ENCODE measurements around the gene BCL2L12.

The BCL2L12 gene

DNA sequence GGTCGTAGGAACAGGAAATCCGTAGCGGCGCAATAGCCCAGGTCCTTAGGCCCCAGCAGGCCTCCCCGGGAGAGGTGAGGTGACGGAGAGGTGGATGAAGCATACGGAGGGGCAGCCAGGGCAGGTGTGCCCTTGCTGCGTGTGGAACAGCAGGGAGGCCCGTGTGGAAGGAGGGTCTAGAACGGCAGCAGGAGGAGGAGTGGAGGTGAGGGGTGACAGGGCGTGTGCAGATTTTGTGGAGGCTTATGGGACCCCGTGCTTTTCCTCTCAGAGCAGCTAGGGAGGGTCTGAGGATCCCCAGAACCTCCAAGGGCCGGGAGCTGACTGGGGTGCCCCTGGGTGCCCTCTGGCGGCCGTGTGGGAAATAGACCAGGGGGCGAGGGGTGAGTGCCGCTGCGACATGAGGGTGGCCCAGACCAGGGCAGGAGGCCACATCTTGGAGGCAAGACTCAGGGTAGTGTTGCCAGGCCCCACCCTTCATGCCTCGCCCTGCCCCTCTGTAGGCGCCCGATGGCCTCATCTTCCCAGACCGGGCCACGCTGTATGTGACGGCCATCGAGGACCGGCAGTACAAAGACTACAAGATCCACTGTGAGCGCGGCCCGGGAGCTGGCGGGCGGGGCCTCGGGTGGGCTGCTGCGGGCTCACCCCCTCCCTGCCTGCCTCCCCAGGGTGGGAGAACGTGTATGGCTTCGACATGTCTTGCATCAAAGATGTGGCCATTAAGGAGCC is 18.7 kb downstream of the BCL2L12 start:
- DNase-seq (ENCODE audit: low spot score) (no peak), FAIRE-seq (no peak)

DNA sequence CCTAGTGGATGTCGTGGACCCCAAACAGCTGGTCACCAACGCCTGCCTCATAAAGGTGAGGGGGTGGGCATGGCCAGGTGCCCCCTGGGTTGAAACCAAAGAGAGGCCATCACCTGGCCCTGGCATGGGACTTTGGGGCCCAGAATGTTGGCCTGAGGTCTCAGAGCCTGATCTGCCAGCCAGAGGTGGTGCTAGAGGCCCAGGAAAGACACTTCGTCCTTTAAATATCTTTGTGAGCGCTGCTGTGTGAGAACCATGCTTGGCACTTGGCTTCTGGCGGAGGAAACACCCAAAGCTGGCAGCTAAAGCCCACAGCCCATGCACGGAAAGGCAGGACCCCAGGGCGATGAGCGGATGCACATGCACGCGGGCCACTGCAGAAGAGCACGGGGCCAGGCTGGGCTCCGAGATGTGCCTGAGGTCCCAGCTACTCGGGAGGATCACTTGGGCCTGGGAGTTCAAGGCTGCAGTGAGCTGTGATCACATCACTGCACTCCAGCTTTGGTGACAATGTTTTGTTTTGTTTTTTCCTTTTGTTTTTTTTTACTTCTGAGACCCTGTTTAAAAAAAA is 19.3 kb downstream of the BCL2L12 start:
- no peak for FAIRE-seq
- DNase-seq (ENCODE audit: low spot score) = no peak

DNA sequence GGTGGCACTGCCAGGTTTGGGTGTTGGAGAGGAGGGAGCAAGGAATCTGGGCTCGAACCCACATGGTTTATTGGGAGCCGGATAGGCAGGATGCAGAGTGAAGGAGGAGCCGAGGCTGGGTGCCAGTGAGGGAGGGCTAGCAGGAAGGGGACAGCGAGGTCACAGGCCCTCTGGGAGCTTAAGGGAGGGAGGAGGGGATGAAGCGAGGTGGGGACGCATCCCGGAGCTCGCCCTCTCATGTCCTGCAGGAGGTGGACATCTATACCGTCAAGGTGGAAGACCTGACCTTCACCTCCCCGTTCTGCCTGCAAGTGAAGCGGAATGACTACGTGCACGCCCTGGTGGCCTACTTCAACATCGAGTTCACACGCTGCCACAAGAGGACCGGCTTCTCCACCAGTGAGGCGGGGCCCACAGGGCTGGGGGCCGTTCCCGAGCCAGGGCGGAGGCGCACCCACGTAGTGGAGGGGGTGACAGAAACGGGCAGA is 20.2 kb downstream of the BCL2L12 start:
- DNase-seq (ENCODE audit: low spot score) (no peak), FAIRE-seq (no peak)

DNA sequence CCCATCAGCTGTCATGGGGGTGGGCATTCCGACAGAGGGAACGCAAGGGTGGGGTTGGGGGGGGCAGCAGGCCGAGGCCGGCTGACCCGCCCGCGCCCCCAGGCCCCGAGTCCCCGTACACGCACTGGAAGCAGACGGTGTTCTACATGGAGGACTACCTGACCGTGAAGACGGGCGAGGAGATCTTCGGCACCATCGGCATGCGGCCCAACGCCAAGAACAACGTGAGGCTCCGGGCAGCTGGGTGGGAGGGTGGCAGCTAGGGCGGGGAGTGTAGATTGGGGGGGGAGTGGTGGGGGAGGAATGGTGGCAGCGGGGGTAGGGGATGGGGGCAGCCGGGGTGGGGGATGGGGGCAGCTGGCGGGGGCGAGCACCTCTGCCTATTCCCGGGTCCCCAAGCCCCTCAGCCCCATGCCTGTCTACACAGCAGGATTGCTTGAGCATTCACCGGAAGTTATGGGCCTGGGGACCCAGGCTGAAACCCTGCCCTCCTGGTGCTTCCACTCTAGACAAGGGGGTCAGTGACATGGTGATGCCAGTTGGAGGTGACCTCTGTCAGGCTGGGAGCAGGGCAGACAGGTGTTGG is 20.9 kb downstream of the BCL2L12 start:
- no peak for DNase-seq (ENCODE audit: low spot score)
- FAIRE-seq = no peak

DNA sequence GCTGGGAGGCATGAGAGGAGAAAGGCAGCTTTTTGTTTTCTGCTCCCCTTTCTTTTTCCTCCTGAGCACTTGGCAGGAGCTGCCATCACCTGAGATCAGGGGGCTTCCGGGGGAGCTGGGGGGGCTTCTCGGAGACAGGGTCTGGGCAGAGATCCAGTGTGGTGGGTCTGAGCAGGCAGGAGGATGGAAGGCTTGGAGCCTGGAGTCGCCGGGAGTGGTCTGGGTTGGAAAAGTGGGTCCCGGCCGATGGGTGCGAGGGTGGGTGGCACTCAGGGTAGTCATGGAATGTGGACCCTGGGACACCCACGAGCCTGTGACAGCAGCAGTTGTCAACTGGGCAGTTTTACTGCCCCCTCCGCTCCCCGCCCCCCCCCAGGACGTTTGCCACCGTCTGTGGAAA is 21.4 kb downstream of the BCL2L12 start:
- no peak for FAIRE-seq
- no peak for DNase-seq (ENCODE audit: low spot score)

DNA sequence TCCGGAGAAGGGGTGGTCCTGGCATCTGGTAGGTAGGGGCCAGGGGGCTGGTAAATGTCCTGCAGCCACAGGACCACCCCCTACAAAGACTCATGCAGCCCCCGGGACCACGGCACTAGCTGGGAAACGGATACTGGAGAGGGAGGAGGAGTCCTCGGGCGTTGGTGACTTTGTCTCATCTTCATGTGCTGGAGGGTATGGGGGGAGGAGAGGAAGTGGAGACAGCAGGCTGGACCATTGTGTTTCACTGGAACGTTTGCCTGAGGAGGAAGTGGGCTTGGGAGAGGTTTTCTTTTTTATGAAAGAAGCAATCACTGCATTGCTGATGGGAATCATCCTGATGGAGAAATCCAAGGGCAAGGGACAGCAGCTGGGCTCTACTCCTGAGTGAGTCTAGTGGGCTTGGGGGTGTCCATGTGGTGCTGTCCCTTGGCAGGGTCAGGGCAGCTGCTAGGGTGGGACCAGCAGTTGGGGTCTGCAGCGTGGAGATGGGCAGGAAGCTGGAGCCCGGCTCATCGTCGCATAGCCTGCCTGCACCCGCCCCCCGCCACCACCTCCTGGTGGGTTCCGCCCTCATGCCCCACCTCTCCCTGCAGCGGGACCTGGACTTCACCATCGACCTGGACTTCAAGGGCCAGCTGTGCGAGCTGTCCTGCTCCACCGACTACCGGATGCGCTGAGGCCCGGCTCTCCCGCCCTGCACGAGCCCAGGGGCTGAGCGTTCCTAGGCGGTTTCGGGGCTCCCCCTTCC is 22.0 kb downstream of the BCL2L12 start:
- no peak for DNase-seq (ENCODE audit: low spot score)
- FAIRE-seq = no peak

DNA sequence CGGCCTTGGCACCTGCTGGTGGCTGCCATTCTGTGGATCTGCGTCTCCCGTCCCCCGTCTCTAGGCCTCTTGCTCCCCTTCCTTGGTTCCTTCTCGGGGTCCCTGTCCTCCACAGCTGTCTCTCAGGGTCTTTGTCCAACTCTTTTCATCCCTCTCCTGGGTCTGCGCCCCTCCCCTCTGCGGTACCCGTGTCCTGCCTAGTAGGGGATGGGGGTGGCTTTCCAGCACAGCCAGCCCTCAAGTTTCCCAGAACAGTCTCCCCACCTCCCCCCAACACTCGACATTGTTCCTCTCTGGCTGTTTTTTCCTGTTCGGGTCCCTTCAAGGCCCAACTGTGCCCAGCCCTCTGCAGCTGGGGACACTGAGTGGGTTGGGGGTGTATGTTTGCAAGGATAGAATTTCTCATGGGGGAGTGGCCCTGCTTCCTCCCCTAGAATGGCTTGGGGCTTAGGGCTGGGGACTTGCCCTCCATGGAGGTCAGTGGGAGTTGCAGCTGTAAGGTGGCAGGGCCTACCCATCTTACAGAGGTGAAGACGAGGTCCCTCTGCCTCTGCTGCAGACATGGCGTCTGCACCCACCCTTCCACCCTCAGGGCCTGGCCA is 22.9 kb downstream of the BCL2L12 start:
- FAIRE-seq = no peak
- no peak for DNase-seq (ENCODE audit: low spot score)

DNA sequence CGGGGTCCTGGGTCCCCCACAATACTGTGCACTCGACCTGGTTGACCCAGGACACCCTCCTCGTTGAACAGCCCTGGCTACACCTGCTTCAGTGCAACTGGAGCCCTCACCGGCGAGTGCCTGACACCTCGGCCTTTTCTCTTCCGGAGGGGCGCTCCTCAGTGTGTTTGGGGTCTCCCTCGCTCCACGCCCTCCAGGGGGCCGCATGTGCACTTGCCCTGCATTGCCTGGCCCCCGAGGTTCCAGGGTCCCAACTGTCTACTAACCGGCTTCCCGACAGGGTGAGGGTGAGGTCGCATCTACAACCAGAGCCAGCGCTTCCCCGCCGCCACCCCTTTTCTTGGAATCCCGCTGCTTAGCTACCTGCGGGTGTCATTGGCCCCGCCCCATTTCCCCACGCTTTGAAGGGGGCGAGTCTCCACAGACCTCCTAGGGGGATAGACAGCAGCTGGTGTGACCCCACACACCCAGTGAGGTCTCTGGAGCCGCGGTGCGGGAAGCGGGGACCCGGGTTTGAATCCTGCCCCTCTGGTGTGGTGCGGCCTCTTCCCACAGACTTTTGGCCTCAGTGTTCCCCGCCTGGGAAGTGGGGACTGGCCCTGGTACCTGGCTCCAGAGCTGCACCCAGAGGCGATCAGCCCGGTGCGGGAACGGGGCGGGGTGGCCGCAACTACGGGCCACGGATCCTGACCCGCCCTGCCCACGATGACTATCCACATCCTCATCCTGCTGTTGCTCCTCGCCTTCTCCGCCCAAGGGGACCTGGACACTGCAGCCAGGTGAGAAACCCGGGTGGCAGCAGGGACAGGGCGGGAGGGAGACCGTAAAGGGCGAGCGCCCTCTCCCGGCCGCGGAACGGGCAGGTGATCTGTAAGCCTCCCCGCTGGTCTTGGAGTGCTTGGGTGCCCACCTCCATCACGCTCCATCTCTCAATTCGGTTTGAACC is 23.7 kb downstream of the BCL2L12 start, which contains the start of gene ADM5:
ADM5 (plus strand) TSS at position 462 of the 946 bp plus-strand sequence; CDS start at position 706, 244 bp downstream.
- FAIRE-seq (no peak), DNase-seq (ENCODE audit: low spot score) (no peak)

DNA sequence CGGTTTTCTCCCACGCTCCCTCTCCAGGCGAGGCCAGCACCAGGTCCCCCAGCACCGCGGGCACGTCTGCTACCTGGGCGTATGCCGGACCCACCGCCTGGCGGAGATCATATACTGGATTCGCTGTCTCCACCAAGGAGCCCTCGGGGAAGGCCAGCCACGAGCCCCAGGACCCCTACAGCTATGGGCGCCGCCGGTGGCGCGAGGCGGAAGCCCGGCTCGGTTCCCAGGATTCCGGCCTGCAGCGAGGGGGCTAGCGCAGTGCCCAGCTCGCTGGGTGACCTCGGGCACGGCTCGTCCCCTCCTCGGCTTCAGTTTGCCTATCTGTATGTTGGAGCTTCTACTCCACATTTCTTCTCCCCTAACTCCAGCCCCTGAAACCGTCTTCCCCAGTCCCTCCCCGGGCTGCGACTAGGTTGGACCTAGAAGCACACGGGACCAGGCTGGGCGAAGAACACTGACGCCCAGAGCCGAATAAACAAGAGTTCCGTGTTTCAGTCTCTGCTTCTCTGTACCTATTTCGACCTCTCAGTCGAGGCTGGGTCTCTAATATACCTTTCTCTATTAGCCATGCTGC is 24.4 kb downstream of the BCL2L12 start:
- DNase-seq (ENCODE audit: low spot score) = no peak
- no peak for FAIRE-seq

DNA sequence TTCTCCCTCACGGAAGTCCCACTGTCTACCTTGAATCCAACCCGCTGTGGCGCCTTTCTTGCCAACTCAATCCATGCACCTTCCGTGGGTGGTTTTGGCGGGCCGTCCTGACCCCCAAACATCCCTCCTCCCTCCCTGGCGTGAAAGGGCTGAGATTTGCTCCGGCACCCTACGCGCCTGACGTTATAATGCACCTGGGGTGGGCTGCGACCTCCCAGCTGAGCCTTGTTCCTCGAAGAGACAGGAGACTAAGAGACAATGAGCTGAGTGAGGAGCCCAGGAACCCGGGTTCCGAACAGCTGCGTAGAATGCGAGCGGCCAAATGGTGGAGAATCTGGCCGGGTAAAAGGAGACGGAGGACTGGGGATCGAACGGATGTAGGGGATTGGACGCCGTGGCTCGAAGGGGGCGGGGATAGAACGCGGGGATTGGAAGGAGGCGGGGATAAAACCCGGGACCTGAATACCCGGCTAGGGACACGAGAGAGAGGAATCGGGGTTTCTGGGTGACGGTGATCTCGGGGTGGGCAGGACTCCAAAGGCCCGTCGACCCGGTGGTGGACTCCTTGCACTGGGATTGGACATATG is 25.0 kb downstream of the BCL2L12 start, which contains the start of gene CPT1C:
CPT1C (plus strand) TSS at position 461 of the 587 bp plus-strand sequence. CDS start 1,137 bp downstream, outside the sequence.
- FAIRE-seq (no peak), DNase-seq (ENCODE audit: low spot score) (no peak)

DNA sequence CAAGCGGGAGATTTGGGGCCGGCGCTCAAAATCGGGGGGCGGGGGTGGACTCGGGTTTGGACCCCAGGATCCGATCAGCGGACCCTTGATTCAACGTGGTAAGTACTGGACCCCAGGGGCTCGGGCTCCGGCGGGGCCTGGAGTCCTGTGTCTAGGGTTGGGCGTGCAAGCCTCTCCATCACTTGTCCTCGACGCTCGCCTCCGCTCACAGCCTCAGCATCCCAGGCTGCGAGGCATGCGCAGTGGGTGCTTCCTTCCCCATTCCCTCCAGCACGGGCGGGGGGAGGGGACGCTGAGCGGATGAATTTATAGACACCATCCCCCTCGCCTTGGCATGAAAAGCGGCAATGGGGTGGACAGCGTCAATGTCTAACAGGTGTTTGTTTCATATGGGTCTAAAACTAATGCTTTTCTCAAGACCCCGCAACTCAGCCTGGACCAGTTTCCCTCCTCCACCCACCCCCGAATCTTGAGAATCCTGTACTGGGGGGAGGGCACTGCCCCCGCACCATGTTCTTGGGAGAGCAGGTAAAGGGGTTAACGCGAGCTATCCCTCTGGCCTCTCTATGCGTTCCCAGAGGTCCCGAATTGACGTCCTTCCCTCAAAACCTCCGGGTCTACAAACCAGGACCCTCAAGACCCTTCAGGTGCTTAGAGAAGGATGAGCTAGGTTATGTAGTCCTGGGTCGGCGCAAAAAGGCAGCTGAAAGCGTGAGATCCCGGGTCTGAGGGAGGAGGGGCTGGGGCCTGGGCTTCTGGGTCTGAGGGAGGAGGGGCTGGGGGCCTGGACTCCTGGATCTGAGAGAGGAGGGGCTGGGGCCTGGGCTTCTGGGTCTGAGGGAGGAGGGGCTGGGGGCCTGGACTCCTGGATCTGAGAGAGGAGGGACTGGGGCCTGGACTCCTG is 25.8 kb downstream of the BCL2L12 start:
- no peak for DNase-seq (ENCODE audit: low spot score)

DNA sequence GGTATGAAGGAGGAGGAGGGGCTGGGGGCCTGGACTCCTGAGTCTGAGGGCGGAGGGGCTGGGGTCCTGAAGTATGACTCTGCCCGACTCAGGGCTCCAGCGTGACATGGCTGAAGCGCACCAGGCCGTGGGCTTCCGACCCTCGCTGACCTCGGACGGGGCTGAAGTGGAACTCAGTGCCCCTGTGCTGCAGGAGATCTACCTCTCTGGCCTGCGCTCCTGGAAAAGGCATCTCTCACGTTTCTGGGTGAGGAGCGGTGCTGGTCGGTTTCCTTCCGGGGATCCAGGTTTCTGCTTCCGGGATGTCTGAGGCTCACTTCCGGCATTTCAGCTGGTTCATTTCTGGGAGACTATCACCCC is 26.4 kb downstream of the BCL2L12 start:
- no peak for FAIRE-seq

More for the DNA sequence above, 25.8 kb downstream of the BCL2L12 start:
- FAIRE-seq = no peak

DNA sequence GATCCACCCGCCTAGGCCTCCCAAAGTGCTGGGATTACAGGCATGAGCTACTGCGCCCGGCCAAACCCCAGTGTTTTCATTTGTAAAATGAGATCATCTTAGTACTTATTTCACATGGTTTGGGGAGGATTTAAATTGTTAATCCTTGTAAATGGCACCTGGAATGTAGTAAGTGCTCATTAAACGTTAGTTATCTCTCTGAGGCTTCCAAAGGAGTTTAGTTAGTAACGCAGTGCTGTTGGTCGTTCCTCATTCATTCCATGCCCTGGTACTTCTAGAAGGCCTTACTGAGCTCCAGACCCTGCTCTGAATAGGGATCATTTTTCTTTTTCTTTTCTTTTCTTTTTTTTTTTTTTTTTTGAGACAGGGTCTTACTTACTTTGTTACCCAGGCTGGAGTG is 30.4 kb downstream of the BCL2L12 start:
- no peak for FAIRE-seq

More for the DNA sequence above, 26.4 kb downstream of the BCL2L12 start:
- no peak for DNase-seq (ENCODE audit: low spot score)

DNA sequence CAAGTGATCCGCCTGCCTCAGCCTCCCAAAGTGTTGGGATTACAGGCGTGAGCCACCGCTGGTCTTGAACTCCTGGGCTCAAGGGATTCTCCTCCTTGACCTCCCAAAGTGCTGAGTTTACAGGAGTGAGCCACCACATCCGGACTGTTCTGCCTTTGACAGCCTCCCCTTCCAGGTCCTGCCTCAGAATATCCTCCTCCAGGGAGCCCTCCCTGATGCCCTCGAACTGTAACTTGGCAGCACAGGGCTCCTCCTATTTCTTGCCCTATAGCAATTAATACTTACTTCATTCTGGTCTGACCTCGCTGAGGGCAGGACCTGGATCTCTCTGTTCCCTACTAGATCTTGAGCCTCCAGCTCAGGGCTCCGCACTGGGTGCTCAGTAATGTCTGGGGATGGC is 31.1 kb downstream of the BCL2L12 start:
- FAIRE-seq (no peak), DNase-seq (ENCODE audit: low spot score) (no peak)

More for the DNA sequence above, 30.4 kb downstream of the BCL2L12 start:
- no peak for DNase-seq (ENCODE audit: low spot score)

DNA sequence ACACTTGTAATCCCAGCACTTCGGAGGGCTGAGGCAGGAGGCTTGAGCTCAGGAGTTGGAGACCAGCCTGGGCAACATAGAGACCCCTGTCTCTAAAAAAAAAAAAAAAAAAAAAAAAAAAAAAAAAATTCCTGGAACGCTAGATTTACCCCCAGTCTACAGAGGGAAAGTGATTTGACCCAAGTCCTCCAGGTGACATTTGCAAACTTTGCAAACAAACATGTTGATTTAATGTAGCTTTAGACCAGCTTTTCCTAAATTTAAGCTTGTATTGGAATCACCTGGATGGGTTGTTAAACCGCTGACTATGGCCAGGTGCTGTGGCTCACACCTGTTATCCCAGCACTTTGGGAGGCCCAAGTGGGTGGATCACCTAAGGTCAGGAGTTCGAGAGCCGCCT is 33.6 kb downstream of the BCL2L12 start:
- FAIRE-seq = no peak

DNA sequence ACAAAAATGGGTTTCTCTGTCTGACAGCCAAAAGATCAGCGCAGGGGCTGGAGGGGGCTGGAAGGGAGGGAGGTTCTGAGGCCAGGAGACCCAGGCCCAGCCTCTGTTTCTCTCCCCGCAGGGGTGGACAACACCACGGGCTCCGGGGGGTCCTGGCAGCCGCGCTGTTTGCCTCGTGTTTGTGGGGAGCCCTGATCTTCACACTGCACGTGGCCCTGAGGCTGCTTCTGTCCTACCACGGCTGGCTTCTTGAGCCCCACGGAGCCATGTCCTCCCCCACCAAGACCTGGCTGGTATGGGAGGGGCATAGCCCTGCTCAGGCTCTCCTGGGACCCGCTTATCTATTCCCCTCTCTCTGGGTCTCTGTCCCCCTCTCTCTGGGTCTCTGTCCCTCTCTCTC is 34.8 kb downstream of the BCL2L12 start:
- FAIRE-seq (no peak), DNase-seq (ENCODE audit: low spot score) (no peak)

More for the DNA sequence above, 33.6 kb downstream of the BCL2L12 start:
- no peak for DNase-seq (ENCODE audit: low spot score)

DNA sequence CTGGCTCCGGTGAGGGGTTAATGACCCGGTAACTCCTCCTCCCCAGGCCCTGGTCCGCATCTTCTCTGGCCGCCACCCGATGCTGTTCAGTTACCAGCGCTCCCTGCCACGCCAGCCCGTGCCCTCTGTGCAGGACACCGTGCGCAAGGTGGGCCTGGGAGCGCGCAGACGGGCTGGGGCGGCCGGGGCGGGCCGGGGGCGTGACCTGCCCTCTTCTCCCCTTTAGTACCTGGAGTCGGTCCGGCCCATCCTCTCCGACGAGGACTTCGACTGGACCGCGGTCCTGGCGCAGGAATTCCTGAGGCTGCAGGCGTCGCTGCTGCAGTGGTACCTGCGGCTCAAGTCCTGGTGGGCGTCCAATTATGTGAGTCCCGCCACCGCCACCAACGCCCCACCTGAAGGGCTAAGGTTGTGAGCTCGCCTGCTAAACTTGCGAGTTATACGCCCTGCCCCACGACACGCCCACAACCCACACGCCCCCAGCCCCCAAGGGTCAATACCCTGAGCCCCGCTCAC is 35.6 kb downstream of the BCL2L12 start:
- no peak for DNase-seq (ENCODE audit: low spot score)
- no peak for FAIRE-seq

All from RCC 7860 (cell line).